Small intestine (tissue), 7 donors: ENCODE results near the gene KRT4. TPM values are rescaled to one million over a fixed set of nuclear protein-coding genes. Genes with fewer than 3 reads are reported as not detected.

Experiments used
- DNase-seq, 2 donors: peaks; one replicate each; pipeline versions ENCODE4 v3.0.0 to v3.0.0-alpha.2; 2013
- FAIRE-seq: peaks from 2 replicates; lab custom pipeline; 2012; peaks lifted over from hg19 to GRCh38; lab: Jason Lieb, UNC
- H3K27ac ChIP-seq, 3 donors: one replicate each; pipeline ENCODE4 v1.5.1; 2013; ENCODE audit warnings: low read length in 2 of 3, mild to moderate bottlenecking in 2 of 3, control low read depth in 1 of 3, inconsistent platforms in 1 of 3, low read depth in 1 of 3, moderate library complexity in 1 of 3
- H3K27me3 ChIP-seq, 3 donors: one replicate each; pipeline ENCODE4 v1.6.1; 2013; ENCODE audit warnings: low read length in 3 of 3, inconsistent platforms in 1 of 3; ENCODE audit not compliant: control insufficient read depth in 3 of 3, insufficient read depth in 3 of 3
- H3K36me3 ChIP-seq, 3 donors: one replicate each; pipeline ENCODE4 v1.6.1; 2013; ENCODE audit warnings: low read length in 3 of 3, inconsistent platforms in 1 of 3, low read depth in 1 of 3, mild to moderate bottlenecking in 1 of 3, moderate library complexity in 1 of 3; ENCODE audit not compliant: control insufficient read depth in 3 of 3, insufficient read depth in 2 of 3
- H3K4me1 ChIP-seq, 3 donors: one replicate each; pipeline ENCODE4 v1.6.1; 2013; ENCODE audit warnings: low read length in 2 of 3, inconsistent platforms in 1 of 3, low read depth in 1 of 3, mild to moderate bottlenecking in 1 of 3, moderate library complexity in 1 of 3; ENCODE audit not compliant: control insufficient read depth in 3 of 3, insufficient read depth in 2 of 3
- H3K4me3 ChIP-seq, 3 donors: one replicate each; pipeline ENCODE4 v1.5.1; 2013; ENCODE audit warnings: low read length in 3 of 3, control low read depth in 1 of 3, inconsistent platforms in 1 of 3, low read depth in 1 of 3, mild to moderate bottlenecking in 1 of 3, moderate library complexity in 1 of 3
- H3K9me3 ChIP-seq, 2 donors: one replicate each; pipeline ENCODE4 v1.6.1; 2013; ENCODE audit warnings: low read depth in 1 of 2, low read length in 1 of 2; ENCODE audit not compliant: control insufficient read depth in 2 of 2, insufficient read depth in 1 of 2
- WGBS, 3 donors: extraction: QIAGEN DNeasy Blood & Tissue Kit; methylation state at CpG; one replicate each; pipeline ENCODE4 v1.1.7; 2013; 5-methylcytosine and 5-hydroxymethylcytosine counted together
- polyA plus RNA-seq, 4 donors: library from polyadenylated mRNA; stranded (reverse) in 3 of 4; unstranded in 1 of 4; fragments of 200-250 nt in 3 of 4; fragments of 120-200 nt in 1 of 4; gene quantifications; one replicate each; pipeline versions ENCODE4 v1.2.1 to v1.2.3, GENCODE V29; 2013
- donor health status: healthy with polysubstance abuse.
- donor health status: control.
- donor health status: control.
- donor health status: Bipolar disorder and iron deficiency.
- donor health status: healthy.

The KRT4 gene
- polyA plus RNA-seq, 4 donors = 0.04 to 12.3 (median 4.4) TPM

DNA sequence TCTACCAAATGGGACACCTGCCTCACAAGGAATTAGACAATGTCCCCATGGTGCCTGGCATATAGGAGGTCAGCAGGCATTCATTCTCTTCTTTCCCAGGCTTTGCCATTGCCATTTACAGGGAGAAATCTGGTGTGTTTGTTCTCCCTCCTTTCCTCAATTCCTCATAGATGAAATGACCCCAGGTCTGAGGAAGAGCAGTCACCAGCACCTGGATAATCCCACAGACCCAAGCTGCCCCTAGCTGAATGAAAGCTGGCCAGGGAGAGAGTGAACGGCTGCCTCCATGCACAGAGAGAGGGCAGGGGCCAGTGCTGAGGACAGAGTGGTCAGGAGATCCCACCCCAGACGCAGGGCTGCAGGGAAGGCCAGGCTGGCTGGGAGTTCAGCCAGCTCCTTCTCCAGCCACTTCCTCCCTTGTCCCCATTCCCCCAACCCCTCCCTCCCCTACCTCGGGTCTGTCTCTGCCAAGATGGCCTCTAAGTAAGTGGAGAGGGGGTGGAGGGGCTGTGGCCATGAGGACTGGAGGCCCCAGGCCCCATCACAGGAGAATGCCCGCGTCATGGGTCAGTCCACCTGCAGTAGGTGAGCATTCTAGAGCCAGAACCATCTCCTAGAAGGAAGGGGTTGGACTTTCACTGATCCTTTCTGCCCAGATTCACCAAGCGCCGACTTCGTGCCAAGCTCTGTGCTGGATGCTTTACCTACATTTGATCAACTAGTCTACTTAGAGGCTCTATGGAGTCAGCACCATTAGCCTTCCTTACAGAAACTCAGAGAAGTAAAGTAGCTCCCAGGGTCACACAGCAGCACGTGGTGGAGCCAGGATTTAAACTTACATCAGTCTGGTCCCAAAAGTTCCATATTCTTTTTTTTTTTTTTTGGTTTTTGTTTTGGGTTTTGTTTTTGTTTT is 2.0 kb upstream of the KRT4 start:
- DNase-seq = no peak
- H3K4me1 ChIP-seq = peaks cover 0 to 11% (median 0%) of the 10 kb centered on the region in 3 donors
- no peaks in the 10 kb centered on the region for H3K36me3 ChIP-seq
- no peaks in the 10 kb centered on the region for H3K9me3 ChIP-seq
- 64 to 79% (median 73%) methylated on average over 9 of the region's 9 CpGs for WGBS, 3 donors
- FAIRE-seq = no peak
- H3K4me3 ChIP-seq = no peak overlapping the region
- H3K27ac ChIP-seq = no peak overlapping the region
- peaks cover 0 to 1% (median 0%) of the 10 kb centered on the region in 3 donors for H3K27me3 ChIP-seq

DNA sequence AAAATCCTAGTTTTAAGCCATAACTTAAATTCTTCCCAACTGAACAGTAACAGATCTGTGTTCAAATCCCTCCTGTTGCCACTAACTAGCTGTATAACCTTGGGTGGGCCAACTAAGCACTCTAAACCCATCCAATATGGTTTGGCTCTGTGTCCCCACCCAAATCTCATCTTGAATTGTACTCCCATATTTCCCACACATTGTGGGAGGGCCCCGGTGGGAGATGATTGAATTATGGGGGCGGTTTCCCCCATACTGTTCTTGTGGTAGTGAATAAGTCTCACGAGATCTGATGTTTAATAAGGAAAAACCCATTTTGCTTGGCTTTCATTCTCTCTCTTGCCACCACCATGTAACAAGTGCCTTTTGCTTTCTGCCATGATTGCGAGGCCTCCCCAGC is 1.2 kb upstream of the KRT4 start:
- no peak for FAIRE-seq

DNA sequence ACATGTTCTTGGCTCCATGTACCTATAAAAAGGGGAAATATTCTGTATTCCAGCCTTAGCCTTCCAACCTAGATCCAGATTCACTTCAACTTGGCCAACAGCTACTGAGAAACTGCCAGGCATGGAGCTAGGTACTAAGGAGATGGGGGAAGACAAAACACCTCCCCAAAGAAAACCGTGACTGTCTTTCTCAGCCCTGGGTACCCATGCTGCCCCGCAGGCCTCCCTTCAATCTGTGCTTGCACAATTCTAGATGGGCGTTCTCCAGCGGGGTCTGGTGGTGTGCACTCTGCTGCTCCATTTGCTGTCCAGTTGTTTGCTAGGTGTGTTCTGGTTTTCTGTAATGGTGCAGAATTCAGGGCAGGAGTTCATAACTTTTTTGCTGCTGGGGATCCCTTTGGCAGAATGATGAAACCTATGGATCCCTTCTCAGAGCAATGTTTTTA is 817 bp upstream of the KRT4 start:
- 73 to 83% (median 79%) methylated on average over 4 of the region's 4 CpGs for WGBS, 3 donors

More for the DNA sequence above, 1.2 kb upstream of the KRT4 start:
- no peak overlapping the region for H3K27ac ChIP-seq
- no peaks in the 10 kb centered on the region for H3K36me3 ChIP-seq
- peaks cover 0 to 1% (median 0%) of the 10 kb centered on the region in 3 donors for H3K27me3 ChIP-seq
- H3K4me1 ChIP-seq = peaks cover 0 to 11% (median 0%) of the 10 kb centered on the region in 3 donors
- no peak overlapping the region for H3K4me3 ChIP-seq
- 93% methylated on average over 4 of the region's 4 CpGs for WGBS, 3 donors
- DNase-seq = no peak
- no peaks in the 10 kb centered on the region for H3K9me3 ChIP-seq

DNA sequence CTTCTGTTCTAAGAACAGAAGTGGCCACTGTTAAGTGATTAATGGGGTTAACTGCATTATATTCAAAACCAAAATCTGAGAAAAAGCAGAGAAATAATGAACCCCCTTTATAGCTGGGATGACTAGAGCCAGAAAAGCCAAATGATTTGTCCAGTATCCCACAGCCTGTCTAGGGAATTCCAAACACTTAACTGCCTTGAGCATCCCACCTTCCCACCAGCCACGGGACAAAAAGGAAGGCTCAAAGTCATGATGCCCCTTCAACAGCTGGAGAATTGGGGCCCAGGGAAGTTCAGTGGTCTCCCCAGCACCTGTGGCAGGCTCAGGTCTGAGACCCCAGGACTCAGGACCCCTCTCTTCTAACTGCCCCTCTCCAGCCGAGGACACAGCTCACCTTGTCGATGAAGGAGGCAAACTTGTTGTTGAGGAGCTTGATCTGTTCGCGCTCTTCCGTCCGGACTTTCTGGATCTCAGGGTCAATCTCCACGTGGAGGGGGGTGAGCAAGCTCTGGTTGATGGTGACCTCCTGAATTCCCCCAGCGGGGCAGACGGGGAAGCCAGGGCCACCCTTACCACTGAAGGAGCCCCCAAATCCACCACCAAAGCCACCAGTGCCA is 605 bp downstream of the KRT4 start:
- 84 to 90% (median 90%) methylated on average over 10 of the region's 10 CpGs for WGBS, 3 donors
- H3K27me3 ChIP-seq = peaks cover 0 to 2% (median 0%) of the 10 kb centered on the region in 3 donors
- peaks cover 0 to 3% (median 0%) of the 10 kb centered on the region in 3 donors for H3K4me1 ChIP-seq
- no peak for DNase-seq
- H3K4me3 ChIP-seq = no peak overlapping the region
- H3K27ac ChIP-seq = no peak overlapping the region
- H3K36me3 ChIP-seq = no peaks in the 10 kb centered on the region
- FAIRE-seq = no peak
- H3K9me3 ChIP-seq = no peaks in the 10 kb centered on the region

More for the DNA sequence above, 817 bp upstream of the KRT4 start:
- Histone ChIP-seq H3K27me3 (peaks cover 0 to 1% (median 0%) of the 10 kb centered on the region in 3 donors), H3K9me3 (no peaks in the 10 kb centered on the region), H3K4me3 (no peak overlapping the region), H3K4me1 (peaks cover 0 to 11% (median 0%) of the 10 kb centered on the region in 3 donors), H3K36me3 (no peaks in the 10 kb centered on the region), H3K27ac (no peak overlapping the region)
- FAIRE-seq (no peak), DNase-seq (no peak)

DNA sequence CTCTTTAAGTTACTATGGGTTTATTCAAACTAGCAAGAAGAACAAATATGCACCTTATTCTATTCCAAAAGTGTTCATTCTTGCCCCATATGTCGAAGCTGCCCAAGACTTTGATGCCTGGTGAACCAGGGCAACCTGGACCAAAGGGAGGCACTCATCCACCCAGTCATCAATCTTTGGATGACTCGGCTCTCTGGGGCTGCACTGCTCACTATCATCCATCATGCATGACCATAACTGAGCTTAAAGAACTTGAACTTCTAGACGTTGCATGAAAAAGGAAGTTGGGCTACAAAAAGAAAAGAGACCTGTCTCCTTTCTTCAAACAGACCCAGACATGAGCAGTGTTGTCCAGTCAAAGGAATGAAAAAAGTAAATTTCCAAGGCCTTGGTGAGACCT is 1.2 kb downstream of the KRT4 start:
- Histone ChIP-seq H3K4me3 (no peak overlapping the region), H3K4me1 (no peaks in the 10 kb centered on the region), H3K27me3 (peaks cover 0 to 3% (median 0%) of the 10 kb centered on the region in 3 donors), H3K9me3 (no peaks in the 10 kb centered on the region), H3K27ac (no peak overlapping the region), H3K36me3 (no peaks in the 10 kb centered on the region)
- FAIRE-seq (no peak), DNase-seq (no peak)
- 49 to 57% (median 49%) methylated on average over 3 of the region's 3 CpGs for WGBS, 3 donors

DNA sequence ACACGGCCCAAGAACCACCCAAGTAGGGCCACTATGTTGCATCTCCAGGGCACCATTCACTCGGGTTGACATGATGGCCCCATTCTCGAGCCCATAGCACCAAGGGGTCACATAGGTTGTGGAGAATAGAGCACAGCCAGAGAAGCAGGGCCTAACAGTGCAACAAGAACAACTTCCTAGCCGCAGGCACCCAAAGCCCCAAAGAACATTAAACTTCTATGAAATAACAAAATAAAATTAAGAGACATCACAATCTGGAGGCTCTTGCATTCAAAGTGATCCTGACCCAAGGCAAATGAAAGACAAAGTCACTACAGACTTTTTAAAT is 1.9 kb downstream of the KRT4 start:
- H3K27ac ChIP-seq = no peak overlapping the region
- H3K27me3 ChIP-seq = peaks cover 0 to 2% (median under 1%) of the 10 kb centered on the region in 3 donors
- H3K36me3 ChIP-seq = no peaks in the 10 kb centered on the region
- no peaks in the 10 kb centered on the region for H3K9me3 ChIP-seq
- DNase-seq (no peak), FAIRE-seq (no peak)
- no peaks in the 10 kb centered on the region for H3K4me1 ChIP-seq
- H3K4me3 ChIP-seq = no peak overlapping the region
- WGBS, 3 donors = 57 to 78% (median 67%) methylated on average over 4 of the region's 4 CpGs

DNA sequence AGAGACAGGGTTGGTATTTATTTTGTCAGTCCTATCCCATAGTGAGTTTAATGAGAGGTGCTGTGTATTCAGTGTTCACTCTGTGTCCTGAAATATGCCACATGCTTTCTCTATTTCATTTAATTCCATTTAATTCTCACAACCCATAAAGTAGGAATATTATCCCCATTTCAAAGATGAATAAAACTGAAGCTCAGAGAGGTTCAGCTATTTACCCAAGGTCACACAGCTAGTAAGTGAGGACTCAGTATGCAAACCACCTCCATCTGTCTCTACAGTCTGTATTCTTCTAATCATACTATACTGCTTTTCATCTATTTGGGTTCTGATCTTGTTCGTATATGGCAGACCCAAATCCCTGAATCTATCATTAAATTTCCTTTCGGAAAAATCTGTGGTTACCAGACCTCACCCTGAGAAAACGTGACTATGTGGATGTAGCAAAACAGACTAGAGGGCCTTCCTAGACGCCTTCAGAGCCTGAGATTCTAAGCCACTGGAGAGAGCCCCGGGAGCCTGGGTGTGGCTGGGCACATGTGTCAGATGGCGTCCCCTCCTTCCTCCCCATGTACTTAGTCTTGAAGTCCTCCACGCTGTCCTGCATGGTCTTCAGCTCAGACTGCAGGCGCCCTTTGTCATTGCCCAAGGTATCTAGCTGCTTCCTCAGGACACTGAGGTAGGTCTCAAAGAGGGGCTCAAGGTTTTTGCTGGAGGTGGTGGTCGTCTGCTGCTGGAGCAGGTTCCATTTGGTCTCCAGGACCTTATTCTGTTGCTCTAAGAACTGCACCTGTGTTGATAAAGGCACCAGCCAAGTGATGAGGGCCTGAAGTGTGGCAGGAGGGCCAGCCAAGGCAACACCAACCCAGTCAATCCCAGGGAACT is 2.5 kb downstream of the KRT4 start:
- H3K4me3 ChIP-seq = no peak overlapping the region
- H3K36me3 ChIP-seq = no peaks in the 10 kb centered on the region
- H3K27ac ChIP-seq = no peak overlapping the region
- peaks cover 0 to 2% (median 2%) of the 10 kb centered on the region in 3 donors for H3K27me3 ChIP-seq
- FAIRE-seq = no peak
- DNase-seq = no peak
- H3K9me3 ChIP-seq = no peaks in the 10 kb centered on the region
- WGBS, 3 donors = 72 to 84% (median 81%) methylated on average over 9 of the region's 9 CpGs
- no peaks in the 10 kb centered on the region for H3K4me1 ChIP-seq

DNA sequence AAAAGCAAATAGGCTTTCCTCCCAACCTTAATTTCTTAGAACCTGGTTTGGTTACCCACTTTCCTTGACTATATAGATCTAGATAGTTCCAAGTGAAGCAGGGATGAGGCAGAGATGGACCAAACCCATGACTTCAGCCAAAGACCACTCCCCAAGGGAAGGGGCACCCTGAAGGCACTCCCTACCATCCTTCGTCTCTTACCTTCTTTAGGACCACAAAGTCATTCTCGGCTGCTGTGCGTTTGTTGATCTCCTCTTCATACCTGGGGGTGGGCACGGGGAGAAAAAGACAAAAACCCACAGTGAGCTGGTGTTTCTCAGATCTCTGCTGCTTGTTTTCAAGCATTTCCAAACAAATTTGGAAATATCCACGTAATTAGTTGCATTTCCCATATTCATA is 3.4 kb downstream of the KRT4 start:
- Histone ChIP-seq H3K27me3 (peaks cover 0 to 2% (median 2%) of the 10 kb centered on the region in 3 donors), H3K4me3 (no peak overlapping the region), H3K4me1 (no peaks in the 10 kb centered on the region), H3K27ac (no peak overlapping the region), H3K9me3 (no peaks in the 10 kb centered on the region), H3K36me3 (no peaks in the 10 kb centered on the region)
- DNase-seq (no peak), FAIRE-seq (no peak)
- WGBS, 3 donors = 68 to 88% (median 68%) methylated on average over 5 of the region's 5 CpGs
